ENCODE measurements around the gene CHN2.

GRCh38 chr7:29457565-29458011 lies 263.0 kb downstream of the CHN2 start:
- TF ChIP-seq CTCF (conservative IDR thresholded peaks at IDR 0.05; ENCODE audit: low read depth, low read length) (no peak), EZH2 (IDR thresholded peaks at IDR 0.05; ENCODE audit: low read length, unreplicated experiment) (no peak)
